ENCODE data around the gene PGF. TPM values are rescaled to one million over a fixed set of nuclear protein-coding genes. Genes with fewer than 3 reads are reported as not detected.

Gene PGF
- total and polyA plus RNA-seq, 2 of the 13 experiments (the other 11 are each of a cell fraction or from before 2014, with no cell fraction given), result 10.7 to 27.5 TPM

DNA sequence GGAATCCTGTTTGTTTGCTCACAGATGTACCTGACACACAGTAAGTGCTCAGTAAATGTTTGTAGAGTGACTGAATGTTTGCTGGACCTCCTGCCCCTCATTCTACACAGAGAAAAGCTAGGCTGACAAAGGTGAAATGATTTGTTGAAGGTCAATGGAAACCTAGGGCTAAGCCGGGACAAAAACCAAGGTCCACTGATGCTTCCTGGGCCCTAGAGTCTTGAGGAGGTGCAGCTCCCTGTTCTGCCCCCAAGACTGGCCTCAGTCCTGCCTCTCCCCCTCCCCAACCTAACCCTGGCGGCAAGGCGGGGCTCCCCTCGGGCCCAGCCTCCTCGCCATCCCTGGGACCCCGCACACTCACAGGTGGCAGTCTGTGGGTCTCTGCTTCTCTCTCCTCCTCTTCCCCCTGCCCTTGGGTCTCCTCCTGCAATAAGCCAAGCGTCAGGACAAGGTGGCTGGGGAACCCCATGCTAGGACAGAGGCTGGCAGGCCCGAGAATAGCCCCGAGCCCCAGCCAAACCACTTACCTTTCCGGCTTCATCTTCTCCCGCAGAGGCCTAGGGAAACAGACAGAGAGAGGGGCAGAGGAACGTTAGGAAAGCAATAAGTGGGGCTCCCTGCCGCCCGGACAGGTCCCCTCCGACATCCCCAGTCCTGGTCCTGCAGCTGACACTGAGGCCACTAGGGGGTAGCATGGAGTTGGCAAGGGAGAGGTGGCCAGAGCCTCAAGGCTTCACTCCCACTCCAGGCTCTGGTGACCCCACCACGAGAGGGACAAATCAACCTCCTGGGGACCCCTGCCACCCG is 9.3 kb downstream of the PGF start (continued):
- TF ChIP-seq AHDC1 (CRISPR knock-in tag; IDR thresholded peaks at IDR 0.05; ENCODE audit: borderline replicate concordance), result no peak; the same call in 1 of the 2 replicates
- TF ChIP-seq SPEN (CRISPR knock-in tag; IDR thresholded peaks at IDR 0.05; ENCODE audit: low read depth), result no peak
- TF ChIP-seq ZNF547 (CRISPR knock-in tag; IDR thresholded peaks at IDR 0.05), result no peak
- TF ChIP-seq TOPORS (CRISPR knock-in tag; IDR thresholded peaks at IDR 0.05), result no peak
- 0 out of 2 replicates have a peak, but pooled peaks have one; percentile 45 for TF ChIP-seq POGK (CRISPR knock-in tag; conservative IDR thresholded peaks at IDR 0.05)
- no peak for TF ChIP-seq ZFP62 (CRISPR knock-in tag; IDR thresholded peaks at IDR 0.05)
- TF ChIP-seq TP53 (CRISPR knock-in tag; conservative IDR thresholded peaks at IDR 0.05), result no peak
- TF ChIP-seq ATF1 (CRISPR knock-in tag; IDR thresholded peaks at IDR 0.05), result no peak
- TF ChIP-seq ZNF350 (CRISPR knock-in tag; IDR thresholded peaks at IDR 0.05; ENCODE audit: borderline replicate concordance, low read depth), result no peak
- TF ChIP-seq SRSF4 (IDR thresholded peaks at IDR 0.05; ENCODE audit: low read depth, low read length, poor library complexity, severe bottlenecking), result no peak
- TF ChIP-seq, protein P1, sequence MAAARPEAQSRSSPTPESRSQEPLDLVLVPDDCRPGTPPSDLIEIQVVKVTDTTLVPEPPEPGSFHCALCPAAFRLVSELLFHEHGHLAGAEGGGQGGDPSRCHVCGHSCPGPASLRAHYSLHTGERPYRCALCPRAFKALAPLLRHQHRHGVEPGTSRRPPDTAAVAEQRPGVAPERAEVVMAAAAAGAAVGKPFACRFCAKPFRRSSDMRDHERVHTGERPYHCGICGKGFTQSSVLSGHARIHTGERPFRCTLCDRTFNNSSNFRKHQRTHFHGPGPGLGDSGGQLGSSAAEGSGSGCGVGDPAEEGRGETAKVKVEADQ (CRISPR knock-in tag; IDR thresholded peaks at IDR 0.05; ENCODE audit: borderline replicate concordance), result no peak
- TF ChIP-seq SOX13 (IDR thresholded peaks at IDR 0.05), result peak; percentile 32; the same call in 1 of the 2 replicates
- TF ChIP-seq SOX13 (CRISPR knock-in tag; conservative IDR thresholded peaks at IDR 0.05 in 1 of 2, IDR thresholded peaks at IDR 0.05 in 1 of 2), result peak in 1 of 2 experiments; percentile 76; a peak in 2 of 4 replicates
- no peak for TF ChIP-seq ZNF552 (CRISPR knock-in tag; IDR thresholded peaks at IDR 0.05; ENCODE audit: borderline replicate concordance)
- TF ChIP-seq IKZF4 (CRISPR knock-in tag; IDR thresholded peaks at IDR 0.05; ENCODE audit: borderline replicate concordance, low read depth, not compliant biosample characterization), result no peak
- no peak for TF ChIP-seq ATF7-NPFF (CRISPR knock-in tag; IDR thresholded peaks at IDR 0.05; ENCODE audit: low read depth)
- TF ChIP-seq ZNF256 (CRISPR knock-in tag; conservative IDR thresholded peaks at IDR 0.05), result 0 out of 2 replicates have a peak, but pooled peaks have one; percentile 58
- no peak; the same call in 1 of the 2 replicates for TF ChIP-seq RXRA (CRISPR knock-in tag; IDR thresholded peaks at IDR 0.05)
